Hematopoietic multipotent progenitor cell treated with erythropoietin and hydrocortisone succinate and interleukin-3 and kit ligand, for 4 days (in vitro differentiated cells): Measurements from ENCODE around the gene SEC61A2.
A peak's percentile ranks its signal among the peaks of the same experiment; 100 is the strongest.
"Not testable (repeated sequence)": the region's sequence is repeated elsewhere in the genome, so short reads cannot be mapped to it uniquely, and the experiment has no call there.

ENCODE experiments used
- DNase-seq: peaks from one replicate; pipeline ENCODE4 v3.0.0-alpha.2; 2015

Gene SEC61A2

DNA sequence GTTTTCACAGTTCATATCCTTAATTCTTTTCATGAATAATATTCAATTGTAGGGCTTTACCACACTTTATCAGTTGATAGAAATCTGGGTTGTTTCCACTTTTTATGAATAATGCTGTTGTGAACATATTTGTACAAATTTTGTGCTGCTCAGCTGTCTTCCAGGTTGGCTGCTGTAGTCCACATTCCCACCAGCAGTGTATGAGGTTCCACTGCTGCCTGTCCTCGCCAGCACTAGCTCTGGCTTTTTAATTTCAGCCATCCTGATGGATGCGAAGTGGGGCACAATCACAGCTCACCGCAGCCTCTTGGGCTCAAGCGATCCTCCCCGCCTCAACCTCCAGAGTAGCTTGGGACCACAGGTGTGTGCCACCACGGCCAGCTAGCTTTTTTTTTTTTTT lies 33.5 kb downstream of the SEC61A2 start:
- DNase-seq = no peak

DNA sequence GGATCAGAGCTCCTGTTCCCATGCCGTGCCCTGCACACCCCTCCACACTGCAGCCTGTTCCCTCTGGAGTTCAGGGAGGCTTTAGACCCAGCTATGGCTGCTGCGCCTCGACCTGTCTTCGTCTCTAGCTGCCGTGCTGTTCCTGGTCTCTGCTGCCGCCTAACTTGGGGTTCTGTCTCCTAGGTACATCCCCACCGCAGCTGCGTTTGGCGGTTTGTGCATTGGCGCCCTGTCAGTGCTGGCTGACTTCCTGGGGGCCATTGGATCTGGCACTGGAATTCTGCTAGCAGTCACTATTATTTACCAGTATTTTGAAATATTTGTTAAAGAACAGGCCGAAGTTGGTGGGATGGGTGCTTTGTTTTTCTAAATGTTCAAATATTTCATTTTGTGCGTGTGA lies 34.6 kb downstream of the SEC61A2 start:
- DNase-seq = no peak

DNA sequence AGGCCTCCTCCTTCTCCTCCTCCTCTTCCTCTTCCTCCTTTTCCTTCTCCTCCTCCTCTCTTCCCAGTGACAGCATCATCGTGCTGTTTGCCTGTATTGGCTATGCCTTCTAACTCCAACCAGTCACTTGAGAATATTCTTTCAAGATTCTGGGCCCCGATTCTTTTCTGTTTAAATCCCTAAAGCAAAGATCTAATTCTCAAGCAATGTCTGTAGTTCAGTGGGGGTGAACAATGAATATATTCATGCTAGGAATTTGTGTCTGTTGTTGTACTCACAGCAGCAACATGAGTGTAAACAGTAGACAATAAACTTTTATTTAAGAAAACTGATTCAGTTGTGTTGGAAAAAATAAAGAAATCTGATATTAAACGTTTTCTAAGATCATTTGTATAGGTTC lies 35.6 kb downstream of the SEC61A2 start:
- DNase-seq = no peak

DNA sequence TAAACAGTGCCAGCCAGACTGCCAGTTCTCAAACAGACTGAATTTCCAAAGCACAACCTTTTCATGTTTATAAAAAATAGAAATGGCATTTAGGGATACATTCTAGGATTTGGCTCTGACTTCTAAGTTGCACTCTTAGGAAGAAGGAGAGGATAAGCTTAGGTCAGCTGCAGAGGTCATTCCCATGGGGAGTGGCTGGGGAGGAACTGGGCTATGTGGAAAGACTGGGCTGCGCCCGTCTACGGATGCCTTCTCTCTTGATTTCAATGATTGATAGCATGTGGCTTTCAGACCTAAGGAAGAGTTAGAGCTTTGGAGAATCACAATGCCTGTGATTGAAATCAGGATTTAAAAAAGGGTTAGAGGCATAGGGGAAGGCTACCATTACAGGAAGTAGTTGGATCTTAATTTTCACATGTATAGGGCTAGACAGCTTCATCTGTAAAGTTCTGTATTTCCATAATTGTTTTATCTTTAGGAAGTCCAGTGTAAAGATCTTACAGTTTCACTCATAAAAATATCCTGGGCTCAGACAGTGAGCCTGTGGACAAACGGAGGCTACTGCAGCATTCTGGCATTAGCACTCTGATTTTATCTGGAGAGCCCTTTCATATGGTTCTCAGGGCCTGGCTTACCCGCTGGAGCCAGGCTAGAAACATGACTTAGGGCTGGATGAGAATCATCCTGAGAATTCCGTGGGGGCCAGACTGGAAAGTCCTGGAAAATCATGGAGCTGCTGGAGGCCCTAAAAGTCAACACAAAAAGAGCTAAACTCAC lies 36.7 kb downstream of the SEC61A2 start:
- no peak for DNase-seq

DNA sequence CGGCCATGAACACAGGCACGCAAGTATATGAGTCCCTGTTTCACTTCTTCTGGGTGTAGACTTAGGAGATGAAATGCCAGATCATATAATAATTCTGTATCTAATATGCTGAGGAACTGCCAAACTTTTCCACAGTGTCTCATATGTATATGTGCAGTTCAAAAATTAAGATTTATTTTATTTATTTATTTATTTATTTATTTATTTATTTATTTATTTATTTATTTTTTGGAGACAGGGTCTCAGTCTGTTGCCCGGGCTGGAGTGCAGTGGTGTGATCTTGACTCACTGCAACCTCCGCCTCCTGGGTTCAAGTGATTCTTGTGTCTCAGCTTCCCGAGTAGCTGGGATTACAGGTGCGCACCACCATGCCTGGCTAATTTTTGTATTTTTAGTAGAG lies 42.0 kb downstream of the SEC61A2 start:
- DNase-seq = not testable (repeated sequence)

DNA sequence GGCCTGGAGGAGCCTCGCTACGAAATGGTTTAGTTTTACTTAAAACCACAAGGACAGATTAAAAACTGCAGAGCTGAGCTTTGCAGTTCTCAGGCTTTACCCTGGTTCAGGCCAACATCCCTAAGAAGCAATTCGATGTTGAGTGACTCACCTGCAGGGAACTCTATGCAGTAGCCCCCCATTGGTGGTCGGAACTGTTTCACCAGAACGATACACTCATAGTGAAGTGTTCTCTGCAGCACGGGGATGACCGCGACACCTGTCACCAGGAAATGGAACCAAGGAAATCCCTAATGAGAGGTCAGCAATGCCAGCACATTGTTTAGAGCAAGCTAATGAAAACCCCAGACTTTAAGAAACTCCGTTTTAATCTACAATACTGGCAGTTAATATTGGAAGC lies 48.2 kb downstream of the SEC61A2 start:
- DNase-seq = no peak

DNA sequence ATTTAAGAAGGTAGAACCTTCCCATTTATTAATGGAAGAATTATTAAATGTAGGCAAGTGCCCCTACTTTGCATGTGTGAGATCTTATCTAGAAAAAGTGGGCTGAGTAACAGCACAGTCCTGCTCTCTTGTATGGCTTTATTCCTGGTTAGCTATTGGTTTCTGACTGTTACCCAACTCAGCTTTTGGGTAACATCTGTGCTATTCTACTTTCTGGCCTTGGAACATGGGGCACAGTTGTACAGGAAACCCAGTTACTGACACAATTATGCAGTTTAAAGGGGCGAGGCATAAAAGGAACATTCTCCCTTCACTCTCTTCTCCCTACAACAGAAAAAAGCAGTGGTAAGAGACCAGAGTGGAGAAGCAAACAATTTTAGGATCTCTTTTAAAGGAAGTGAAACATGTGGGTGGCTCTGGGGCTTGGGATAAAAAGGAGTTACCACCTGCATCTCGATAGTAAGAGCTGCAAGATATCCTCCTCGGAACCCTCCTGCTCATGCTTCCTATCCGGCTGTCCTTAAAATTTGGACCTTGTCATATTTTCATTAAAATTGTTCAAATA lies 50.2 kb downstream of the SEC61A2 start:
- DNase-seq = peak; percentile 66

DNA sequence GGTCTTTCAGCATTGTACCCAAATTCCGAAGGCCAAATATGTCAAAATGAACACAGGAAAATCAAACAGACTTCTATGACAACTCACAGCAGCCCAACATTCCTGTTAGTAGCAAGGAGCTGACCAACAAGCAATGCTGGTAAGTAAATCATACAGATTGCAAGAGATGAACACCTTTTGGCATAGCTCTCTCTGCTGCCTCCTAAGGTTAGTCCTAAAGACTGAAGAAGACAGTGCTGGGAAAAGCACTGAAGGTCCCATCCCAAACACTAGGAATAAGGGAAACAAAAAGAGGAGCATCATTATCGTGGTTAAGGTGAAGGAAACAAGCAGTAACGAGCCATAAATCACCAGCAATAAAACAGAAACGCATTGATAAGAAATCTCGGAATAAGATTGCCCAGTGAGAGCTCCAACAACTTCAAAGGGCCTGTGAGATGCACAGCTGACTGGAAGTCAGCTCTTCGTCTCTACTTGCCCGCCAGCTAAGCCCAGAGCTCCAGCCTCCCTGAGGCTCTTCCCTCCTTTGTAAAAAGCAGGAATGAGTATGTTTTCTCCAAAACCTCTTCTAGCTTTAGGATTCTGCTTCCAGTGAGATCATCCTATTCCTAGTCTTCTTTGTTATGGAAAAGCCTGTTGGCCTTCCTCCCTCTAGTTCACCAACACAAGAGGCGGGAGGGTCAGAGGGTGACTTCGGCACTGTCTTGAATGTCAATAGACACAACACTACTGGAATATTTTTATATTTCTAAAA lies 50.9 kb downstream of the SEC61A2 start:
- no peak for DNase-seq

DNA sequence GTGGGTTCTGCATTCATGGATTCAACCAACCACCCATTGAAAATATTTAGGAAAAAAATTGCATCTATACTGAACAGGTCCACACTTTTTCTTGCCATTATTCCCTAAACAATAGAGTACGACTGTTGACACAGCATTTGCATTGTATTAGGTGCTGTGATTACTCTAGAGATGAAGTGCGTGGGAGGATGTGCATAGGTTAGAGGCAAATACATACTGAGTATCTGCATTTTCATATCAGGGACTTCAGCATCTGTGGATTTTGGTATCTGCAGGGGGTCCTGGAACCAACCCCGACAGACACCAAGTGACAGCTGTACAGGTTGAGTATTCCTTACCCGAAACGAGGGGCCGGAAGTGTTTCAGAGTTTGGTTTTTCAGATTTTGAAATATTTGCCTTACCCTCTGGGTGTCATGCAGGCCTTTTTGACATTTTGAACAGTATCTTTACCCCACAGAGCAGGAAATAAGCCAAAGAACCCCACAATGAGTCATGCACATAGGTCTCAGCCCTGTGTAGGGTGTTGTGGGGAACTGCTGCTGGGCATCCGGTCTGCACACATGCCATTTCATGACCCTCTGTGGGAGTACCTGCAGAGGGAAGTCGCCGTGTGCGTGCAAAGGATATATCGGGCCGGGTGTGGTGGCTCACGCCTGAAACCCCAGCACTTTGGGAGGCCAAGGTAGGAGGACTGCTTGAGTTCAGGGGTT lies 51.7 kb downstream of the SEC61A2 start:
- peak; percentile 94 for DNase-seq

DNA sequence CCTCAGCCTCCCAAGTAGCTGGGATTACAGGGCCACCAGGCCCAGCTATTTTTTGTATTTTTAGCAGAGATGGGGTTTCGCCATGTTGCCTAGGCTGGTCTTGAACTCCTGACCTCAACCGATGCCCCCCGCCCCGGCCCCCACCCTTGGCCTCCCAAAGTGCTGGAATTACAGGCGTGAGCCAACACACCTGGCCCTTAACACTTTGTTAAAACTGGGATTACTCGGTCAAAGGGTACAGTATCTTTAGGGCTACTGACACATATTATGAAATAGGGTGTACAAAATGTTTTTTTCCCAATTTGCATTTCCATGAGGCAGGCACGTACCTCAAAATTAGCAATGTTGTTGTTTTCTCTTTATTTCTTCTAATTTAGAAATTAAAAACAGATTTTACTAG lies 54.7 kb downstream of the SEC61A2 start:
- DNase-seq = no peak

DNA sequence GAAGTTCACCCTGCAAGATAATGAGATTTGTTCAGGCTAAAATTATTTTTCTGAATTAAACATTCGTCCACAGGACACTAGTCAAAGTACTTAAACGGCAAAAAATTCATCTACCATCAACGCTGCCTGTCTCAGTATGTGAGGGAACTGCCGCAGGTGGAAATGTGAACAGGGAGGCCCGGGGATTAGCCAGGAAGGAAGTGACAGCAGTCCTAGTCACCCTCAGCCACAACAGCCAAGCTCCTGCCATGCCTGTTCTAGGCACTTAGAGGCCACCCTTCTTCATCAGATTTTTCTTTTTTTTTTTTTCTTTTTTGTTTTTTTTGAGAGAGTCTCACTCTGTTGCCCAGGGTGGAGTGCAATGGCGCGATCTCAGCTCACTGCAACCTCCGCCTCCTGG lies 56.8 kb downstream of the SEC61A2 start:
- no peak for DNase-seq

DNA sequence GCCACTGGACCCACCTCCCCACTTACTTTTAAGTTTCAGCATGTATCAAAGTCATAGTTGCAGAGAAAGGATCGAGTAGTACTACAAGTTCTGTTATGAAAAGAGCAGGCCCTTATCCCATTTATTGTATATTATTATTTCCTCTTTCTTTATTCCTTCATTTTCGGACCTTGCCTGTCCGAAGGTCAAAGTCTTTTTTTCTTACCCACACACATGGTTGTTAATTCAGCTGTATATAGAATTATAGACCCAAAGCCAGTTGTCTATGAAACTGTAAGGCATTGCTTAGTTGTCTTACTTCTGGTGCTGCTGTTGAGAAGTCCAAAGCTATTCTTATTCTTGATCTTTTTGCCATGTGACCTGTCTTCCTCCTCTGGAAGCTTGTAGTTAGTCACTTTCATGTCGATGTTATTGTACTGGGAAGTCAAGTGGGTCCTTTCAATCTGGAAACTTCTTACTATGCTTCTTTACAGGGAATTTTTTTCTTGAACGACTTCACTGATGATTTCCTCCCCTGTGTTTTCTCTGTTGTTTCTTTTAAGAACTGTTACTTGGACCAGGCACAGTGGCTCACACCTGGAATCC lies 57.9 kb downstream of the SEC61A2 start:
- no peak for DNase-seq

DNA sequence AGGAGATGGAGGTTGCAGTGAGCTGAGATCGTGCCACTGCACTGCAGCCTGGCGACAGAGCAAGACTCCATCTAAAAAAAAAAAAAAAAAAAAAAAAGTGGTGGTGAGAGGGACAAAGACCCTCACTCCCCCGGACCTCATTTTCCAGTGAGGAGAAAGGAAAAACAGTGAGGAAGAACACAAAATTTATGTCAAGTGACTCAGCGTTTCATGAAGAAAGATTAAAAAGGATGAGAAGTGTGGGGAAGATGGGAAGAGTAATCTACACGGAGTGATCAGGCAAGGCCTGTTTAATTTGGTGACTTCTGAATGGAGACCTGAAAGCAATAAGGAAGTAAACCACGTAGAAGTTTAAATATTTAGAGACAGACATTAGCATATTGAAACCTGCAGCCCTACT lies 59.2 kb downstream of the SEC61A2 start:
- no peak for DNase-seq

DNA sequence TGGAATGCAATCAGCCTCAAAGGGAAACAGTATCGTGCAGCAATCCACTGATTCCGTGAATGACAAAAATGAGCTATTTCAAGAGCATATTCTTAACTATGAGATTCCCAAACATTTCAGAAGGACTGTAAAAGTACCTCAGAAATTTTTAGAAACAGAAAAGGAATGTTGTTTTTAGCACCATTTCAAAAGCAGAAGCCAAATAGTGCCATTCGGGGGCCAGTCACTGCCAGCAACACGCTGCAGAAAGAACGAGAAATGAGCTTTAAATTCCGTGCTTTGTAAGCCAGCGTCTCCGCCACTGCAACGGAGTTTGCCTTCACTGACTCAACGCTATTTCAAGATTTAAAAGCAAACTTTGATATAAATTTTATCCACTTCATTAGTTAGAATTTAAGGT lies 59.9 kb downstream of the SEC61A2 start:
- DNase-seq = no peak

DNA sequence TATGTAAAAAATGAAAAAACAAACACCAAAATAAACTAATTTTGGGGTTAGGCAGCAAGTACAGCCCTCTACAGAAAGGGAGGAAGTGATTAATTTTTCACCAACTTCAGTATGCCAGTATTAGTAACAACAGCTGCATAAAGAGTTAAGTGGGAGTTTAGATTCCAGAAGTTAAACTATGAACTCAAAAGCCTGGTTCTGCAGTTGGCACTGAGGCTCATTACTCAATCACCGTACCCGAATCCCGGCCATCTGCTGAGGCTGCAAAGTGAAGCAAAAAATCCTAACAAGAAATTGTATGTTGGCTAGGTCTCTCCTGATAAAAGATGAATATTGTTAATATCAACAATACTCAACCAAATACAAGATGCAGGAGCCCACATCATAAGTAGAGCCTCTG lies 62.2 kb downstream of the SEC61A2 start:
- no peak for DNase-seq

DNA sequence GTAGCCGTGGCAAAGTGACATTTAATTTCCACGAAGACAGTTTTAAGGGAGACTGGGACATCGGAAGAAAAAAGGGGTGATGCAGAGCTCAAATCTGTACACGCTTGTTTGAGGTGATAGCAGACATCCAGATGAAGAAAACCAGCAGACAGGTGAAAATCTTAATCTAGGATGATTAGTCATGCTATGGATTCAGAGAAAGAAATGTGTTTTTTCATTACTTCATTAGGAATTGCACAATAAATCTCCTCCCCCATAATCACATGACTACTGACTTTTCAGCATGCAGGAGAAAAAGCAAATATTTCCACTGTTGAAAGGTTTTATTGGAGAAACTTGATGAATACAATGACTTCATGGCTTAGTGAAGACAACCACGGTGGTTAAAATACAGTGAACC lies 63.7 kb downstream of the SEC61A2 start:
- no peak for DNase-seq

DNA sequence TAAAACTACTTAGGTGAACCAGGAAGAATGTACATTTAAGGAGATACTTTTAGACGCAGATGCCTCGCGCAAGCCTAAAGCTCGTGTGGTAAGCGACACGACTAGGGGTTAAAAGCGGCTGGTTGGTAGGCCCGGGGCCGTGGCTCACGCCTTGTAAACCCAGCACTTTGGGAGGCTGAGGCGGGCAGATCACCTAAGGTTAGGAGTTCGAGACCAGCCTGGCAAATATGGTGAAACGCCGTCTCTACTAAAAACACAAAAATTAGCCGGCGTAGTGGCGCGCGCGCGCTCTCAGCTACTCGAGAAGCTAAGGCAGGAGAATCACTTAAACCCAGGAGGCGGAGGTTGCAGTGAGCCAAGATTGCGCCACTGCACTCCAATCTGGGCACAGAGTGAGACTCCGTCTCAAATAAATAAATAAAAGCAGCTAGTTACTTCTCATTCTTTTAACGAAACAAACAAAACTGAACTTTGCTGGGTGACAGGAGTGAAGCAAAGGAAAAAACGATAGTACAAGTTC lies 65.3 kb downstream of the SEC61A2 start:
- peak; percentile 62 for DNase-seq

DNA sequence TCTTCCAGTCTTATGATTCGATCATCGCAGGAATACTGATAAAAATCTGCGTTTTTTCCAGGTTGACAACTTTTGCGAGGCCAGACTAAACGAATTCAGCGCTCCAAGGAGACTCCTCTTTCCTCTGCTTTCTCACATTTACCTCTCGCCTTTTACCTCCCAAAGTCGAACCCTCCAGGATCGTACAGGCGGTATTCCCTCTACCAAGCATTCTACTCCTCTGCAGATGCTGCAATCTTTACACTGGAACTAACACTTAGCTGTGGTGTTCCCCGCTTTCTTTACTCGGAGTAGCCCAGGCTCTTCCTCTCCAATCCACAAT lies 65.8 kb downstream of the SEC61A2 start:
- no peak for DNase-seq

DNA sequence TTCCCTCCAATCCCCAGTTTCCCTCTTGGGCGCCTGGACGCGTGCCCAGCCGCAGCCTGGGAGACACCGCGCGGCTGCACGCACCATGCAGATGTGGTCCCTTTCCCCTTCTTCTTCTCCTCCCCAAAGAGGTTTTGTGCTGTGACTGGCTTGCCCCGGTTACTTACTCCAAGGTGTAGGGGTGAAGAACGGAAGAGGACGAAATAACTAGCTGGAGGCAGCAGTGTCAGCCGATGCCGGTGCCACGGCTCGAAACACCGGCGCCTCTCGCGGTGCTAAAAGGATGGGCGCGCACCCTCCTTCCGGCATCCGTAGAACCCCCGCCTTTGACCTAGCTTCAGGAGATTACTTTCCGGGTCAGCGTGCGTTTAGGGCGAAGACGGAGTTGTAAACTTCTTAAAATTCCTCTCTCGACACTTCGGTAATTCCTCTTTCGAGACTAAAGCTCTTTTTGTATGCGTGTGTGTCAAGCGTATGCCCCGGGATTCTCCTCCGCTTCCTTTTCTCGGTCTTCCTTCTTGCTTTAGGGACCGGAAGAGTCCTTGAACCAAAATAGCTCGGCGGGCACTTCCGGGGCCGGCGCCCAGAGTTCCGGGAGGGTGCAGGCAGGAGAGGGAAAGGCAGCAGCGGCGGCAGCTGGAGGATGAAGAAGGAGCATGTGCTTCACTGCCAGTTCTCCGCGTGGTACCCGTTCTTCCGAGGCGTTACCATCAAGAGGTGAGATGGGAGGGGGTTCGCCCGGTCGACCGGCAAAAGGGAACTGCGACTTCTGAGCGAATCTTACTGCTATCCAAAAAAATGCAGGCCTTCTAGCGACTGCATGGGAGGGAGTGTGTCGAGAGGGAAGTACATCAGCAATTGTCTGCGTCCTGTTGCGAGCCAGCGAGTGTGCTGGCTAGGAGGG lies 66.4 kb downstream of the SEC61A2 start, which contains the start of the genes CDC123 and NUDT5:
TSS of gene CDC123 (plus strand) at position 586 of the 904 bp plus-strand sequence. CDS start at position 644, 58 bp downstream.
TSS of gene NUDT5 (minus strand) at position 289 of the 904 bp plus-strand sequence. CDS start 9,600 bp downstream, outside the sequence.
- DNase-seq = peak; percentile 96

DNA sequence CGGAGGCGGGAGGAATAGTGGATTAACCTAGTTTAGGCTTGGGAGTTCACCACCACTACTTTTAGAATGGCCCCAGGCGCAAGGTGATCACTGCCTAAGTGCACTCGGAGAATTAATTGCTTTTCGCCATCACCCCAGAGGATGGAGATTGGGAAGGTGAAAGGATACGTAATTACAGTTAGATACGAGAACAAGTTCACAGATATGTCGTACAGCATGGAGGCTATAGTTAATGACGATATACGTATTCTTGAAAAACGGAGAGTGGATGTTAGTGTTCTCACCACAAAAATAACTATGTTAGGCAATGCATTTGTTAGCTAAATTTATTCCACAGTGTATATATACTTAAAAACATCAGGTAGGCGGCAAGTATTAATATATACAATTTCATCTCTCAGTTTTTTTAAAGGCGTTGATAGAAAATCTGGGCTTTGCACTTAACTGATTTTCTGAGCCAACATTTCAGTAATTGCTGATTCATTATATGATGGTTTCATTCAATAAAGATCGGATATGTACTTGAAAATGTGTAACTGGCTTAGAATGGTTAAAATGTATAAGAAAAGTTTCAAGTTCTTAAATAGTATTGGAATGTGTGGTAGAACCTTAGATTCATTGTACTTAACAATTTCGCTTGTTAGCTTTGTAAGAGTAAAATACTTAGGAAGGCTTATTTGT lies 67.2 kb downstream of the SEC61A2 start:
- no peak for DNase-seq

DNA sequence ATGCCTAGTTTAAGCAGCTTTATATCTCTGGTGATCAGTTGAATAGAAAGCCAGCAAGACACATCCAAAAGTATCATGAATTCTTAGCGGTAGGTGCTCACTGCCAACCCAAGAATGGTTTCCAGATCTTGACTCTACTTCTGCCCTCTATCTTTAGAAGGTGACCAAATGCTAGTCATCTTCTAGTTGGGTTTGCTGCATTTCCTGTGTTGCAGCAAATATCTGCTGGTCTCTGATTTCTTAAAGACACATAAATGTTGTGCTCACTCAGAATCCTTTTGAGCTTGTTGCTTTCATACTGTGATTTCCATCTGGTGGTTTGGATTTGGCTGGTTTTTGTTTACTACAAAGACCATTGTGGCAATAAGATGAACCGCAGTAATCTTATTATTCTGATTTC lies 68.7 kb downstream of the SEC61A2 start:
- no peak for DNase-seq
